K562 (cell line): Measurements from ENCODE around the gene BAG2. TPM values are rescaled to one million over a fixed set of nuclear protein-coding genes. Genes with fewer than 3 reads are reported as not detected.
A peak's percentile ranks its signal among the peaks of the same experiment; 100 is the strongest.

ENCODE experiments used
- CEBPG ChIP-seq, 3 experiments: fragments of 200-800 bp in 1 of 3; sonication (Bioruptor generic) in 1 of 3; sonication (generic) in 1 of 3; formaldehyde crosslinking in 1 of 3; IDR thresholded peaks in 2 of 3; conservative IDR thresholded peaks in 1 of 3; 2 replicates each; pipeline versions ENCODE4 v1.6.1 to v1.8.0; 2016 to 2022; ENCODE audit warnings: missing compliant biosample characterization in 2 of 3, missing genetic modification characterization in 2 of 3, mild to moderate bottlenecking in 1 of 3, missing genetic modification reagents in 1 of 3
- ETV5 ChIP-seq: sonication (generic); formaldehyde crosslinking; IDR thresholded peaks from 2 replicates; pipeline ENCODE4 v1.4.0; 2020; ENCODE audit warnings: low read depth, mild to moderate bottlenecking, missing genetic modification reagents
- FOS ChIP-seq: IDR thresholded peaks from 3 replicates; pipeline ENCODE4 v1.6.1; 2011; ENCODE audit not compliant: insufficient read length; ENCODE audit errors: extremely low read depth
- FOXA1 ChIP-seq: fragments of 450-650 bp; IDR thresholded peaks from 2 replicates; pipeline ENCODE4 v1.6.1; 2016; ENCODE audit warnings: mild to moderate bottlenecking, borderline replicate concordance
- NR2F6 ChIP-seq: fragments of 450-650 bp; formaldehyde crosslinking; IDR thresholded peaks from 2 replicates; pipeline ENCODE4 v1.4.0; 2020; ENCODE audit warnings: mild to moderate bottlenecking
- POLR2AphosphoS2 ChIP-seq: IDR thresholded peaks from 2 replicates; pipeline ENCODE4 v1.6.1; 2012; ENCODE audit warnings: low read length, improper control_type of control experiment
- POU5F1 ChIP-seq: fragments of 150-350 bp; IDR thresholded peaks from 2 replicates; pipeline ENCODE4 v1.6.1; 2014; ENCODE audit warnings: borderline replicate concordance, low read length, low read depth, mild to moderate bottlenecking; ENCODE audit not compliant: partially characterized antibody
- RBM22 ChIP-seq: fragments of 200-400 bp; formaldehyde crosslinking; IDR thresholded peaks from 2 replicates; pipeline ENCODE4 v1.6.1; 2018; ENCODE audit warnings: low read length, low read depth; ENCODE audit not compliant: poor library complexity, severe bottlenecking
- RNF2 ChIP-seq: sonication (generic); IDR thresholded peaks from 2 replicates; pipeline ENCODE4 v1.6.1; 2016
- SAP30 ChIP-seq: fragments of 200-600 bp; sonication (generic); IDR thresholded peaks from 2 replicates; pipeline ENCODE4 v1.6.1; 2012; ENCODE audit warnings: borderline replicate concordance, low read depth, mild to moderate bottlenecking, moderate library complexity, low read length, control low read depth, inconsistent platforms; ENCODE audit not compliant: insufficient read depth, poor library complexity, severe bottlenecking
- SOX6 ChIP-seq: fragments of 450-650 bp; IDR thresholded peaks from 2 replicates; pipeline ENCODE4 v1.6.1; 2014; ENCODE audit warnings: mild to moderate bottlenecking
- SRF ChIP-seq, 2 experiments: fragments of 250-450, 450-650 bp in 1 of 2; sonication (Bioruptor Pico) in 1 of 2; sonication (generic) in 1 of 2; formaldehyde crosslinking; IDR thresholded peaks; 2 replicates each; pipeline versions ENCODE4 v1.5.0 to v1.5.1; 2020 to 2022; ENCODE audit warnings: mild to moderate bottlenecking in 1 of 2, missing genetic modification reagents in 1 of 2
- TBP ChIP-seq: optimal IDR thresholded peaks from 2 replicates; pipeline ENCODE3; 2011; ENCODE audit warnings: low read depth, low read length, improper control_type of control experiment
- ZBED1 ChIP-seq: IDR thresholded peaks from 2 replicates; pipeline ENCODE4 v1.6.1; 2014
- ZNF143 ChIP-seq: sonication (generic); formaldehyde crosslinking; IDR thresholded peaks from 2 replicates; pipeline ENCODE4 v1.9.0; 2022; ENCODE audit warnings: mild to moderate bottlenecking, missing genetic modification reagents
- ZNF174 ChIP-seq: fragments of 250-450 bp; sonication (Bioruptor Pico); IDR thresholded peaks from 2 replicates; pipeline ENCODE4 v1.4.0; 2020; ENCODE audit warnings: mild to moderate bottlenecking
- ZNF77 ChIP-seq: fragments of 250-450 bp; sonication (Bioruptor Pico); IDR thresholded peaks from 2 replicates; pipeline ENCODE4 v1.5.0; 2020
- polyA plus RNA-seq, 8 experiments: library from polyadenylated mRNA; depleted of rRNA in 4 of 8; stranded (reverse) in 5 of 8; unstranded in 3 of 8; fragments of >200 nt; fragmentation: Nextera tagmentation in 2 of 8; fragmentation: Illumina TruSeq in 1 of 8; extraction: Ambion mirVana in 2 of 8; extraction: Trizol in 1 of 8; gene quantifications; 2 replicates each; pipeline versions ENCODE4 v1.2.1 to v1.2.3, GENCODE V29; 2011 to 2014; ENCODE audit warnings: inconsistent platforms in 1 of 8, missing spikeins in 1 of 8
- total RNA-seq, 7 experiments: library from RNA; depleted of rRNA in 6 of 7; stranded (reverse); fragments of >200 nt in 6 of 7; fragmentation: Illumina TruSeq in 2 of 7; extraction: Trizol in 2 of 7; gene quantifications; 2 replicates each; pipeline versions ENCODE4 v1.2.1 to v1.2.3, GENCODE V29; 2011 to 2021; ENCODE audit warnings: low replicate concordance in 1 of 7
- TF ChIP-seq, protein P1 (sequence below), 2 experiments: fragments of 200-800 bp in 1 of 2; sonication (Bioruptor generic) in 1 of 2; sonication (generic) in 1 of 2; formaldehyde crosslinking in 1 of 2; IDR thresholded peaks in 1 of 2; conservative IDR thresholded peaks in 1 of 2; 2 replicates each; pipeline versions ENCODE4 v1.5.0 to v1.6.1; 2016 to 2020; ENCODE audit warnings: missing compliant biosample characterization in 1 of 2, missing genetic modification characterization in 1 of 2, missing genetic modification reagents in 1 of 2
- TF ChIP-seq, protein P2 (sequence below): fragments of 250-450 bp; sonication (Bioruptor Pico); IDR thresholded peaks from 2 replicates; pipeline ENCODE4 v1.8.0; 2022; ENCODE audit warnings: moderate library complexity, mild to moderate bottlenecking, inconsistent platforms
- TF ChIP-seq, protein P3 (sequence below): fragments of 250-450 bp; sonication (Bioruptor Pico); IDR thresholded peaks from 2 replicates; pipeline ENCODE4 v1.5.0; 2020; ENCODE audit warnings: mild to moderate bottlenecking
- TF ChIP-seq, protein P4 (sequence below): sonication (generic); formaldehyde crosslinking; IDR thresholded peaks from 2 replicates; pipeline ENCODE4 v1.8.1; 2023; ENCODE audit warnings: mild to moderate bottlenecking, missing genetic modification reagents

BAG2 gene
- total and polyA plus RNA-seq, 9 of the 15 experiments (the other 6 are each of a cell fraction or from before 2014, with no cell fraction given), result 12.8 to 20.7 (median 17.6) TPM

DNA sequence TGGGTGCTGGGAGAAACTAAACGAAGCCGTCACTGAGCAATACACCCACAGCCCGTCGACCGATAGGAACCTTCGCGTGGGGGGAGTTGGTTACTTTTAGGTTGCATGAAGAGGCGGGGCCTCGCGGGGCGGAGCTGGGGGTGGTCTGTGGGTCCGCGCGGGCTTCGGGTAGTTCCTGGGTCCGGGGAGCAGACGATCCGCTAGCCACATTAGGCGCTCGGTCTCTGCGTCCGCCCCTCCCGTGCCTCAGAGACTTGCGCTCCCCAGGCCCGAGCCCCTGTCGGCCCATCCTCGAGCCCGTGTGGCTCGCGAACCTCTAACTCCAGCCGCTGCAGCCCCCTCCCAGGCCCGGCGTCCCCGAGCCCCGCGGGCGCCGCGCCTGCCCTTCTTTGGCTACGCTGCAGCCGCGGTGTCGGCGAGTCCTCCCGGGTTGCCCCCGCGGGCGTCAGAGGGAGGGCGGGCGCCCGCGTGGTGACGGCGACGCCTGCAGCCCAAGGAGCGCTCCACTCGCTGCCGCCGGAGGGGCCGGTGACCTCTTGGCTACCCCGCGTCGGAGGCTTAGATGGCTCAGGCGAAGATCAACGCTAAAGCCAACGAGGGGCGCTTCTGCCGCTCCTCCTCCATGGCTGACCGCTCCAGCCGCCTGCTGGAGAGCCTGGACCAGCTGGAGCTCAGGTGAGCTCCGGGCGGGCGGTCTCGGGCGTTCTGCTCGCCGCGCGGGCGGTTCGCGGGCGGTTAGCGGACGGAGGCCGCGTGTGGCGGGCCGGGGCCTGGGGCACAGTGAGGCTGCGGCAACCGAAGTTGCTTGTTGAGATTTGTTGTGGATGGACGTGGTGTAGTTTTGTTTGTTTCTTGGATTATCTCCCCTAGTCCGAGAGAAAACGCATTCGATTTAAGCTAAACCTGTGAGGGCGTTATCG, at the start of gene BAG2 (continued):
- TF ChIP-seq, protein P1, sequence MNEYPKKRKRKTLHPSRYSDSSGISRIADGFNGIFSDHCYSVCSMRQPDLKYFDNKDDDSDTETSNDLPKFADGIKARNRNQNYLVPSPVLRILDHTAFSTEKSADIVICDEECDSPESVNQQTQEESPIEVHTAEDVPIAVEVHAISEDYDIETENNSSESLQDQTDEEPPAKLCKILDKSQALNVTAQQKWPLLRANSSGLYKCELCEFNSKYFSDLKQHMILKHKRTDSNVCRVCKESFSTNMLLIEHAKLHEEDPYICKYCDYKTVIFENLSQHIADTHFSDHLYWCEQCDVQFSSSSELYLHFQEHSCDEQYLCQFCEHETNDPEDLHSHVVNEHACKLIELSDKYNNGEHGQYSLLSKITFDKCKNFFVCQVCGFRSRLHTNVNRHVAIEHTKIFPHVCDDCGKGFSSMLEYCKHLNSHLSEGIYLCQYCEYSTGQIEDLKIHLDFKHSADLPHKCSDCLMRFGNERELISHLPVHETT (CRISPR knock-in tag; conservative IDR thresholded peaks at IDR 0.05 in 1 of 2, IDR thresholded peaks at IDR 0.05 in 1 of 2), result peak in 1 of 2 experiments; percentile 55; a peak in 1 of 4 replicates
- TF ChIP-seq TBP (peak; percentile 89), CEBPG (CRISPR knock-in tag; IDR thresholded peaks at IDR 0.05) (peak; percentile 82; the same call in 1 of the 2 replicates), CEBPG (tag; conservative IDR thresholded peaks at IDR 0.05 in 1 of 2, IDR thresholded peaks at IDR 0.05 in 1 of 2) (0 out of 4 replicates have a peak, but pooled peaks of 1 of the 2 experiments have one; percentile 15), SRF (CRISPR knock-in tag; IDR thresholded peaks at IDR 0.05) (peak in 1 of 2 experiments; percentile 90; a peak in 2 of 4 replicates), SAP30 (peak; percentile 56), ZNF174 (CRISPR knock-in tag) (no peak), FOS (no peak), RBM22 (peak; percentile 94), ZNF77 (CRISPR knock-in tag) (no peak), SOX6 (peak; percentile 15; the same call in 1 of the 2 replicates), FOXA1 (no peak), RNF2 (peak; percentile 62), ETV5 (peak; percentile 55; the same call in 1 of the 2 replicates), POLR2AphosphoS2 (peak; percentile 96; the same call in 1 of the 2 replicates), ZNF143 (CRISPR knock-in tag) (no peak; the same call in none of the 2 replicates), POU5F1 (no peak), ZBED1 (0 out of 2 replicates have a peak, but pooled peaks have one; percentile 5), NR2F6 (CRISPR knock-in tag) (0 out of 2 replicates have a peak, but pooled peaks have one; percentile 74)
- TF ChIP-seq, protein P2, sequence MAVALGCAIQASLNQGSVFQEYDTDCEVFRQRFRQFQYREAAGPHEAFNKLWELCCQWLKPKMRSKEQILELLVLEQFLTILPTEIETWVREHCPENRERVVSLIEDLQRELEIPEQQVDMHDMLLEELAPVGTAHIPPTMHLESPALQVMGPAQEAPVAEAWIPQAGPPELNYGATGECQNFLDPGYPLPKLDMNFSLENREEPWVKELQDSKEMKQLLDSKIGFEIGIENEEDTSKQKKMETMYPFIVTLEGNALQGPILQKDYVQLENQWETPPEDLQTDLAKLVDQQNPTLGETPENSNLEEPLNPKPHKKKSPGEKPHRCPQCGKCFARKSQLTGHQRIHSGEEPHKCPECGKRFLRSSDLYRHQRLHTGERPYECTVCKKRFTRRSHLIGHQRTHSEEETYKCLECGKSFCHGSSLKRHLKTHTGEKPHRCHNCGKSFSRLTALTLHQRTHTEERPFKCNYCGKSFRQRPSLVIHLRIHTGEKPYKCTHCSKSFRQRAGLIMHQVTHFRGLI, result no peak
- TF ChIP-seq, protein P3, sequence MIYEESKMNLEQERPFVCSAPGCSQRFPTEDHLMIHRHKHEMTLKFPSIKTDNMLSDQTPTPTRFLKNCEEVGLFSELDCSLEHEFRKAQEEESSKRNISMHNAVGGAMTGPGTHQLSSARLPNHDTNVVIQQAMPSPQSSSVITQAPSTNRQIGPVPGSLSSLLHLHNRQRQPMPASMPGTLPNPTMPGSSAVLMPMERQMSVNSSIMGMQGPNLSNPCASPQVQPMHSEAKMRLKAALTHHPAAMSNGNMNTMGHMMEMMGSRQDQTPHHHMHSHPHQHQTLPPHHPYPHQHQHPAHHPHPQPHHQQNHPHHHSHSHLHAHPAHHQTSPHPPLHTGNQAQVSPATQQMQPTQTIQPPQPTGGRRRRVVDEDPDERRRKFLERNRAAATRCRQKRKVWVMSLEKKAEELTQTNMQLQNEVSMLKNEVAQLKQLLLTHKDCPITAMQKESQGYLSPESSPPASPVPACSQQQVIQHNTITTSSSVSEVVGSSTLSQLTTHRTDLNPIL (CRISPR knock-in tag), result no peak
- TF ChIP-seq, protein P4, sequence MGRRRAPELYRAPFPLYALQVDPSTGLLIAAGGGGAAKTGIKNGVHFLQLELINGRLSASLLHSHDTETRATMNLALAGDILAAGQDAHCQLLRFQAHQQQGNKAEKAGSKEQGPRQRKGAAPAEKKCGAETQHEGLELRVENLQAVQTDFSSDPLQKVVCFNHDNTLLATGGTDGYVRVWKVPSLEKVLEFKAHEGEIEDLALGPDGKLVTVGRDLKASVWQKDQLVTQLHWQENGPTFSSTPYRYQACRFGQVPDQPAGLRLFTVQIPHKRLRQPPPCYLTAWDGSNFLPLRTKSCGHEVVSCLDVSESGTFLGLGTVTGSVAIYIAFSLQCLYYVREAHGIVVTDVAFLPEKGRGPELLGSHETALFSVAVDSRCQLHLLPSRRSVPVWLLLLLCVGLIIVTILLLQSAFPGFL (CRISPR knock-in tag), result no peak
